SK-N-SH (cell line): ENCODE measurements around the gene MIEN1. TPM values are rescaled to one million over a fixed set of nuclear protein-coding genes. Genes with fewer than 3 reads are reported as not detected.

Experiments used
- CTCF ChIA-PET: fragments of 300-600, 350-600 bp; formaldehyde crosslinking; extraction: SDS; loops from one replicate; lab custom pipeline; 2021; lab: Yijun Ruan, JAX
- POLR2A ChIA-PET: fragments of 350-600 bp; sonication (Branson Sonifier 250); formaldehyde crosslinking; extraction: SDS; loops from one replicate; lab custom pipeline; 2020; ENCODE audit warnings: antibody characterized with exemption, inconsistent platforms; lab: Yijun Ruan, JAX
- DNase-seq: peaks from one replicate; pipeline ENCODE4 v3.0.0; 2012
- H2AFZ ChIP-seq: fragments of 200-600 bp; sonication (generic); 2 replicates; pipeline ENCODE4 v1.8.1; 2016; ENCODE audit warnings: antibody characterized with exemption, mild to moderate bottlenecking, low read depth
- H3F3A ChIP-seq: fragments of 200-600 bp; sonication (generic); replicated peaks from 2 replicates; pipeline ENCODE3; 2016; ENCODE audit warnings: antibody characterized with exemption, mild to moderate bottlenecking; ENCODE audit not compliant: insufficient read depth
- H3K27ac ChIP-seq, 2 experiments: fragments of 200-500 bp in 1 of 2; fragments of 200-600 bp in 1 of 2; sonication (Bioruptor generic) in 1 of 2; sonication (generic), shearing (Covaris generic) in 1 of 2; 2 replicates each; pipeline versions ENCODE4 v1.5.1 to v1.6.1; 2014 to 2016; ENCODE audit warnings: low read depth in 2 of 2, inconsistent platforms in 1 of 2, low read length in 1 of 2, mild to moderate bottlenecking in 1 of 2, mixed read lengths in 1 of 2
- H3K27me3 ChIP-seq: fragments of 200-600 bp; sonication (generic), shearing (Covaris generic); 2 replicates; pipeline ENCODE4 v1.6.1; 2016; ENCODE audit warnings: mixed run types; ENCODE audit not compliant: insufficient read depth
- H3K36me3 ChIP-seq, 2 experiments: fragments of 200-500 bp in 1 of 2; fragments of 200-600 bp in 1 of 2; sonication (Bioruptor generic) in 1 of 2; sonication (generic) in 1 of 2; replicated peaks in 1 of 2; 2 replicates each; pipeline versions ENCODE3 to v1.5.1; 2014 to 2016; ENCODE audit warnings: low read length in 1 of 2, mild to moderate bottlenecking in 1 of 2; ENCODE audit not compliant: insufficient read depth in 2 of 2, control insufficient read depth in 1 of 2
- H3K4me1 ChIP-seq, 2 experiments: fragments of 200-500 bp in 1 of 2; fragments of 200-600 bp in 1 of 2; sonication (Bioruptor generic) in 1 of 2; sonication (generic), shearing (Covaris generic) in 1 of 2; 2 replicates each; pipeline versions ENCODE4 v1.5.1 to v1.6.1; 2014 to 2016; ENCODE audit warnings: low read depth in 1 of 2, low read length in 1 of 2, mixed run types in 1 of 2; ENCODE audit not compliant: insufficient read depth in 2 of 2, control insufficient read depth in 1 of 2
- H3K4me2 ChIP-seq: fragments of 200-600 bp; sonication (generic), shearing (Covaris generic); 2 replicates; pipeline ENCODE4 v1.6.1; 2017; ENCODE audit warnings: mixed run types
- H3K4me3 ChIP-seq, 2 experiments: fragments of 200-500 bp in 1 of 2; fragments of 200-600 bp in 1 of 2; sonication (Bioruptor generic) in 1 of 2; sonication (generic), shearing (Covaris generic) in 1 of 2; 2 replicates each; pipeline versions ENCODE4 v1.5.1 to v1.8.1; 2014 to 2016; ENCODE audit warnings: low read depth in 2 of 2, inconsistent platforms in 1 of 2, low read length in 1 of 2, mild to moderate bottlenecking in 1 of 2, mixed read lengths in 1 of 2, moderate library complexity in 1 of 2
- H3K79me2 ChIP-seq: fragments of 200-600 bp; sonication (generic); 2 replicates; pipeline ENCODE4 v1.8.1; 2017; ENCODE audit warnings: mild to moderate bottlenecking; ENCODE audit not compliant: insufficient read depth
- H3K9ac ChIP-seq: fragments of 200-600 bp; sonication (generic); 2 replicates; pipeline ENCODE4 v1.6.1; 2017; ENCODE audit warnings: mixed run types
- H3K9me2 ChIP-seq: fragments of 200-600 bp; sonication (generic); 2 replicates; pipeline ENCODE4 v1.6.1; 2017; ENCODE audit warnings: mixed run types
- H3K9me3 ChIP-seq: fragments of 200-600 bp; sonication (generic); 2 replicates; pipeline ENCODE4 v1.6.1; 2017; ENCODE audit warnings: mixed run types, mild to moderate bottlenecking, moderate library complexity
- H4K20me1 ChIP-seq: fragments of 200-600 bp; sonication (generic); 2 replicates; pipeline ENCODE4 v1.6.1; 2017; ENCODE audit warnings: mild to moderate bottlenecking, mixed run types; ENCODE audit not compliant: insufficient read depth
- FOSL2 ChIP-seq: IDR thresholded peaks from 2 replicates; pipeline ENCODE4 v1.4.0; 2012; ENCODE audit warnings: low read depth, mild to moderate bottlenecking, moderate library complexity, borderline replicate concordance
- MEF2A ChIP-seq: IDR thresholded peaks from 2 replicates; pipeline ENCODE4 v1.4.0; 2012; ENCODE audit warnings: low read depth, borderline replicate concordance
- MXI1 ChIP-seq: IDR thresholded peaks from 2 replicates; pipeline ENCODE4 v1.6.1; 2012; ENCODE audit warnings: mild to moderate bottlenecking, low read depth, low read length, improper control_type of control experiment
- NFIC ChIP-seq: IDR thresholded peaks from 2 replicates; pipeline ENCODE4 v1.4.0; 2012; ENCODE audit warnings: borderline replicate concordance
- NRF1 ChIP-seq: IDR thresholded peaks from 2 replicates; pipeline ENCODE4 v1.6.1; 2012; ENCODE audit warnings: low read depth, mild to moderate bottlenecking, low read length
- POLR2AphosphoS5 ChIP-seq: IDR thresholded peaks from 2 replicates; pipeline ENCODE4 v1.6.1; 2012; ENCODE audit warnings: low read depth, low read length
- RAD21 ChIP-seq: IDR thresholded peaks from 2 replicates; pipeline ENCODE4 v1.6.1; 2012; ENCODE audit warnings: mild to moderate bottlenecking, low read length
- RFX5 ChIP-seq: IDR thresholded peaks from 2 replicates; pipeline ENCODE4 v1.6.1; 2012; ENCODE audit warnings: mild to moderate bottlenecking, improper control_type of control experiment, low read length
- RXRA ChIP-seq: IDR thresholded peaks from 2 replicates; pipeline ENCODE4 v1.4.0; 2012; ENCODE audit warnings: low read depth, mild to moderate bottlenecking, borderline replicate concordance
- SIN3A ChIP-seq: IDR thresholded peaks from 2 replicates; pipeline ENCODE4 v1.6.1; 2012; ENCODE audit warnings: low read depth, mild to moderate bottlenecking, low read length, moderate library complexity, borderline replicate concordance
- SMC3 ChIP-seq: IDR thresholded peaks from 2 replicates; pipeline ENCODE4 v1.6.1; 2012; ENCODE audit warnings: low read depth, low read length, improper control_type of control experiment
- TCF12 ChIP-seq: IDR thresholded peaks from 2 replicates; pipeline ENCODE4 v1.4.0; 2012
- TEAD4 ChIP-seq: IDR thresholded peaks from 2 replicates; pipeline ENCODE4 v1.4.0; 2012; ENCODE audit warnings: mild to moderate bottlenecking, borderline replicate concordance; ENCODE audit not compliant: insufficient read depth
- WGBS: methylation state at CpG from one replicate; pipeline ENCODE4 v1.1.6; 2017; ENCODE audit warnings: low lambda C conversion rate; 5-methylcytosine and 5-hydroxymethylcytosine counted together
- polyA plus RNA-seq, 3 experiments: library from polyadenylated mRNA; depleted of rRNA; stranded (reverse); fragments of >200 nt; gene quantifications; 2 replicates each; pipeline ENCODE4 v1.2.3, GENCODE V29; 2012
- TF ChIP-seq, protein P1 (sequence below): IDR thresholded peaks from 2 replicates; pipeline ENCODE4 v1.4.0; 2012; ENCODE audit warnings: low read depth, borderline replicate concordance
- TF ChIP-seq, protein P2 (sequence below): IDR thresholded peaks from 2 replicates; pipeline ENCODE4; 2012

The MIEN1 gene
- polyA plus RNA-seq, 1 of the 3 experiments (the other 2 are of a cell fraction): 100 TPM

DNA sequence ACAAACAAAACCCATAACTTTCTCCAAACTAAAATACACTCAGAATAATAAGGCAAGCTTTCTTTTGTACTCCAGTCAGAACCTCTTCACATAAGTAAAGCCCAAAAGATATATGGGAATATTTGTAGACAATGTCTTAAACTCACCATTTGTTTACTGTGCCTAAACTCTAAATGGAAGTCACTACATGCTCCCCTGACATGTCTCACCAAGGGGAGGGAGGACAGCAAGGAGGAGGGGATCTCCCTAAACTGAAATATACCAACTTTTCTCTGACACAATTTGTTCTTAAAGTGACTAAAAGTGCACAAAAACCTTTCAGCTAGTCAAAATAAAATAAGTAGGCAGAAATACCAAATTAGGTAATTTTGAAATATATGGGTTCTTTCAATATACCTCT, 45.9 kb upstream of the MIEN1 start:
- POLR2A ChIA-PET: no interaction called here
- Histone ChIP-seq H3K27ac (no peak overlapping the region), H3K4me2 (no peak overlapping the region), H3K9me2 (no peaks in the 10 kb centered on the region), H2AFZ (no peak overlapping the region; the same call in 1 of the 2 replicates), H3K9me3 (no peaks in the 10 kb centered on the region), H3K27me3 (peaks cover 92% of the 10 kb centered on the region), H3K9ac (no peak overlapping the region), H3K4me3 (no peak overlapping the region)
- no peak for DNase-seq
- CTCF ChIA-PET: interaction anchor here (1.0 to 1.6 kb wide), 3 partner anchors 9 to 156 kb away, joined by 3 to 4 read pairs (median 3); no protein-coding TSS in a partner anchor
- TF ChIP-seq TCF12 (no peak), FOSL2 (no peak), RFX5 (no peak), RAD21 (no peak), RXRA (no peak), SMC3 (no peak)
- TF ChIP-seq, protein P1, sequence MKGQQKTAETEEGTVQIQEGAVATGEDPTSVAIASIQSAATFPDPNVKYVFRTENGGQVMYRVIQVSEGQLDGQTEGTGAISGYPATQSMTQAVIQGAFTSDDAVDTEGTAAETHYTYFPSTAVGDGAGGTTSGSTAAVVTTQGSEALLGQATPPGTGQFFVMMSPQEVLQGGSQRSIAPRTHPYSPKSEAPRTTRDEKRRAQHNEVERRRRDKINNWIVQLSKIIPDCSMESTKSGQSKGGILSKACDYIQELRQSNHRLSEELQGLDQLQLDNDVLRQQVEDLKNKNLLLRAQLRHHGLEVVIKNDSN: no peak
- TF ChIP-seq, all 33 proteins: peak for 0
- no peaks in the 10 kb centered on the region for H4K20me1 ChIP-seq
- no peaks in the 10 kb centered on the region for H3F3A ChIP-seq
- no peaks in the 10 kb centered on the region for H3K4me1 ChIP-seq
- no peaks in the 10 kb centered on the region for H3K36me3 ChIP-seq
- no peaks in the 10 kb centered on the region for H3K79me2 ChIP-seq

DNA sequence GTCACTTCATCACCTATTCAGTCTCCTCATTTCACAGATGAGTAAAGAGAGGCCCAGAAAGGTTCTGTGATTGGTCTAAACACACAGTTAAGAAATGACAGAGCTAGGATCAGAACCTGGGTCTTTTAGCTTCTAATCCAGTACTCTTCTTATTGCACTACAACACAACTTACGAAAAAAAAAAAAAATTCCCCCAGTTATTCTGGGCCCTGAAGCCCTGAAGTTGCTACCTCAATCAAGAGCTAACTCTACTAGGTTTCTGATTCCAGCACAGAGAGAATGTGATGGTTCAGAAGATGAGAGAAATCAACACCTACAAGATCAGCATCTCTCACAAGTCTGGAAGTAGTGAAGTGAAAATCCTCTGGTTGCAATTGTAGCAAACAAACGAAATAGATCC, 44.7 kb upstream of the MIEN1 start:
- Histone ChIP-seq H3K36me3 (no peaks in the 10 kb centered on the region), H3K9me2 (no peaks in the 10 kb centered on the region), H3K4me2 (no peak overlapping the region)
- POLR2A ChIA-PET: no interaction called here
- TF ChIP-seq NFIC: no peak
- TF ChIP-seq, protein P2, sequence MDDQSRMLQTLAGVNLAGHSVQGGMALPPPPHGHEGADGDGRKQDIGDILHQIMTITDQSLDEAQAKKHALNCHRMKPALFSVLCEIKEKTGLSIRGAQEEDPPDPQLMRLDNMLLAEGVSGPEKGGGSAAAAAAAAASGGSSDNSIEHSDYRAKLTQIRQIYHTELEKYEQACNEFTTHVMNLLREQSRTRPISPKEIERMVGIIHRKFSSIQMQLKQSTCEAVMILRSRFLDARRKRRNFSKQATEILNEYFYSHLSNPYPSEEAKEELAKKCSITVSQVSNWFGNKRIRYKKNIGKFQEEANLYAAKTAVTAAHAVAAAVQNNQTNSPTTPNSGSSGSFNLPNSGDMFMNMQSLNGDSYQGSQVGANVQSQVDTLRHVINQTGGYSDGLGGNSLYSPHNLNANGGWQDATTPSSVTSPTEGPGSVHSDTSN: no peak
- TF ChIP-seq MXI1: no peak
- no peak for TF ChIP-seq RXRA
- TF ChIP-seq POLR2AphosphoS5: no peak
- TF ChIP-seq MEF2A: no peak
- TF ChIP-seq NRF1: no peak
- no peak for TF ChIP-seq SMC3
- TF ChIP-seq TEAD4: no peak
- no peak for TF ChIP-seq SIN3A
- TF ChIP-seq, all 33 proteins: peak for 0
- DNase-seq: no peak
- CTCF ChIA-PET: no interaction called here
- WGBS: 10% methylated on average over 2 of the region's 2 CpGs
- H3K27ac ChIP-seq: no peak overlapping the region
- H3K9ac ChIP-seq: no peak overlapping the region
- no peak overlapping the region for H2AFZ ChIP-seq
- no peaks in the 10 kb centered on the region for H3K9me3 ChIP-seq
- no peaks in the 10 kb centered on the region for H4K20me1 ChIP-seq
- peaks cover 91% of the 10 kb centered on the region for H3K27me3 ChIP-seq
- no peaks in the 10 kb centered on the region for H3K4me1 ChIP-seq
- no peaks in the 10 kb centered on the region for H3K79me2 ChIP-seq
- no peaks in the 10 kb centered on the region for H3F3A ChIP-seq
- no peak overlapping the region for H3K4me3 ChIP-seq
